ENCODE measurements around the gene CACNA1C. TPM values are rescaled to one million over a fixed set of nuclear protein-coding genes. Genes with fewer than 3 reads are reported as not detected.

The CACNA1C gene
- total and polyA plus RNA-seq, 4 donors = 14.8 to 22.2 (median 18.3) TPM

DNA sequence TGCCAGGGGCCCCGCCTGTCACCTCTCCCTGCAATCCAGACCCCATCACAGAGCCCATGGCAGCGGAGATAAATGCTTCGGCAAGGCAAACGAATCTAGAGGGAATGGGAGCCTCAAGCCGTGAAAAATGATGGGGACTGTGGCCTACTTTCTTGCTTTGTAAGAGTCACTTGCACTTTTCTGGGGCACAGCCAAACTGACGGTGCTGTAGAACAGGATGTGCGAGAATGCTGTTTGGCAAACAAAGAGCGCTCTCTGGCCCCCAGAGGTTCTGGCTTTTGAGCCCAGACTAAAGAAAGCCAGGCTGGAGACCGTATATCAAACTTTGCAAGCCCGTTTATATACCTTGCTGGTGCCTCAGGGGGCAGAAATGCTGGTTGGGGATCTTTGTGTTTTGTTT lies 108.7 kb downstream of the CACNA1C start:
- Histone ChIP-seq H3K27ac (ENCODE audit: low read depth, low read length) (peak overlapping the region; percentile 33), H3K4me1 (ENCODE audit: control insufficient read depth, insufficient read depth, low read length) (peaks cover 30% of the 10 kb centered on the region), H3K9me3 (ENCODE audit: control insufficient read depth, insufficient read depth, low read length) (no peaks in the 10 kb centered on the region), H3K36me3 (ENCODE audit: control insufficient read depth, insufficient read depth, low read length) (no peaks in the 10 kb centered on the region), H3K27me3 (ENCODE audit: control insufficient read depth, insufficient read depth, low read length) (no peaks in the 10 kb centered on the region), H3K4me3 (ENCODE audit: low read depth, low read length) (no peak overlapping the region)
- 37% methylated on average over 9 of the region's 10 CpGs for WGBS (ENCODE audit: insufficient coverage)
- peak in 5 of 6 donors; percentile 52 to 84 (median 54) for DNase-seq (ENCODE audit: low read depth in 4 of 6, low spot score in 6 of 6)

DNA sequence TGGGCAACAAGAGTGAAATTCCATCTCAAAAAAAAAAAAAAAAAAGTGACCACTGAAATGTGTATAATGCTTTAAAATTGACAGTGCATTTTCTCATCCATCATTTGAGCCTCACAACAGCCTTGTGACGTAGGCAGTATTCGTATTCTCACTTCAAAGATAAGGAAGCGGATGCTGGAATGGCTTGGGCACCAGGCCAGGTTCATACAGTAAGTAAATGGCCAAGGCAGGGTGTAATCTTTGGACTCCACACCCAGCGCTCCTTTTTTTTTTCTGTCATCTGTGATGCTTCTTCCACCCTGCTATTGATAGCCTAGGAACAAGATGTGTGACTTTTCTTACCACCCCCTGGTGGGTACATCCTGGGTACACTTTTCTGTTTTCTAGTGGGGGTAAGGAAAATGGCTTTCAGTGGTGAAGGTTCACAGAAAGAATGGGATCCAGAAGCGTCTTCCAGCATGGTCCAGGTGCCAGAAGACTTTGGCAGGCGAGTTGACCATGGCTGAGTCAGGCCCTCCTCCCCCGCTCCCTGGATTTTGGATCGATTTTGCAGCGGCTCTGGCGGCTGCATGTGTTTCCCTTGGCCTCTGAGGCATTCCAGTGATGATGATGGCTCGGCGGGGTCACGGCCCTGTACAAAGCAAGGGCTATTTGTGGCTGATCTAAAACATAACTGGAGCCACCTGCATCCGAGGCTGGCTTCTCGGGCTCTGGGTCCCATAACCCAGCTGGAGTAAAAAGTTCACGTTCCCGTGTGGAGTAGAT lies 110.6 kb downstream of the CACNA1C start:
- peak overlapping the region; percentile 42 for H3K27ac ChIP-seq (ENCODE audit: low read depth, low read length)
- DNase-seq (ENCODE audit: low read depth in 4 of 6, low spot score in 6 of 6) = peak in 1 of 6 donors; percentile 58

GRCh38 chr12:2165021-2165420 lies 112.2 kb downstream of the CACNA1C start:
- Histone ChIP-seq H3K4me3 (ENCODE audit: low read depth, low read length) (no peak overlapping the region), H3K9me3 (ENCODE audit: control insufficient read depth, insufficient read depth, low read length) (peaks cover 4% of the 10 kb centered on the region), H3K36me3 (ENCODE audit: control insufficient read depth, insufficient read depth, low read length) (no peaks in the 10 kb centered on the region), H3K27me3 (ENCODE audit: control insufficient read depth, insufficient read depth, low read length) (no peaks in the 10 kb centered on the region), H3K4me1 (ENCODE audit: control insufficient read depth, insufficient read depth, low read length) (peaks cover 30% of the 10 kb centered on the region), H3K27ac (ENCODE audit: low read depth, low read length) (no peak overlapping the region)
- no peak for DNase-seq (ENCODE audit: low read depth in 4 of 6, low spot score in 6 of 6)

More for the DNA sequence above, 110.6 kb downstream of the CACNA1C start:
- Histone ChIP-seq H3K4me1 (ENCODE audit: control insufficient read depth, insufficient read depth, low read length) (peaks cover 30% of the 10 kb centered on the region), H3K27me3 (ENCODE audit: control insufficient read depth, insufficient read depth, low read length) (no peaks in the 10 kb centered on the region), H3K9me3 (ENCODE audit: control insufficient read depth, insufficient read depth, low read length) (peaks cover 4% of the 10 kb centered on the region), H3K4me3 (ENCODE audit: low read depth, low read length) (no peak overlapping the region), H3K36me3 (ENCODE audit: control insufficient read depth, insufficient read depth, low read length) (no peaks in the 10 kb centered on the region)
- 85% methylated on average over 10 of the region's 17 CpGs for WGBS (ENCODE audit: insufficient coverage)

DNA sequence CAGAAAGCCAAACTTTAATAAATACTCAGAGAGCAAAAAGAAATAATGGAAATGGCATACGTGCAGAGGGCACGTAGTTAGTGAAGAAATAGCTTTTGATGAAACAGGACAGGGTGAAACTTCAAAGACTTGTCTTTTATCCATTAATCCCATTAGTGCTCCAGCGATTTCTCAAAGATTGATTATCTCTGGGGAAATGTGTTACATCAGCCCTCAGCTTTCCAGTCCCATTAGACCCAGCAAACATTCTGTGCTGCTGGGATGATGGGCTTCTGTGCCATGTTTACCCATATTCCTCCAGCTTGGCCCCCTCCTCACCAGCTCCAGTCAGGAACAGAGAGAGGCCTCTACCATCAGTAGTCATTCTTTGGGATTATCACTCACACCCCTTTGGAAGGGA lies 113.1 kb downstream of the CACNA1C start:
- H3K4me1 ChIP-seq (ENCODE audit: control insufficient read depth, insufficient read depth, low read length) = peaks cover 28% of the 10 kb centered on the region
- H3K4me3 ChIP-seq (ENCODE audit: low read depth, low read length) = no peak overlapping the region
- H3K9me3 ChIP-seq (ENCODE audit: control insufficient read depth, insufficient read depth, low read length) = peaks cover 4% of the 10 kb centered on the region
- H3K27ac ChIP-seq (ENCODE audit: low read depth, low read length) = no peak overlapping the region
- no peak for DNase-seq (ENCODE audit: low read depth in 4 of 6, low spot score in 6 of 6)
- no peaks in the 10 kb centered on the region for H3K36me3 ChIP-seq (ENCODE audit: control insufficient read depth, insufficient read depth, low read length)
- no peaks in the 10 kb centered on the region for H3K27me3 ChIP-seq (ENCODE audit: control insufficient read depth, insufficient read depth, low read length)
- WGBS (ENCODE audit: insufficient coverage) = no CpG with 5 or more reads among the region's 3 CpGs

DNA sequence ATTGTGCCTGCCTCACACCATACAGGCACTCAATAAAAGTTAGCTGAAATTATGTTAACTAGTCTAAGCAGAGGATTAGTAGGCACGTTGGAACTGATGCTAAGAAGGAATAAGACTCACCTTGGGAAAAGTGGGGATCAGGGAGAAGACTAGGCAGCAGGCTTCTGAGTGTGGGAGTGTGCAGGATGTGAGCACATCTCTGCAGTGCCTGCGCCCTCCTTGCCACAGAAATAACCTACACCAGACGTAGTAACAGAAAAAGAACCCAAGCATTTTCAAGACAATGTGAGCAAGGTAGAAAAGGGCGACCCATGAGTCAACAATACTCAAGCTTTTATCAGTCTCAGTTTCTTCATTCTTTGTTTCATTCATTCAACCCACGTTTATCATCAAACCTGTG lies 113.9 kb downstream of the CACNA1C start:
- Histone ChIP-seq H3K9me3 (ENCODE audit: control insufficient read depth, insufficient read depth, low read length) (peaks cover 4% of the 10 kb centered on the region), H3K36me3 (ENCODE audit: control insufficient read depth, insufficient read depth, low read length) (no peaks in the 10 kb centered on the region), H3K27ac (ENCODE audit: low read depth, low read length) (no peak overlapping the region), H3K4me3 (ENCODE audit: low read depth, low read length) (no peak overlapping the region), H3K4me1 (ENCODE audit: control insufficient read depth, insufficient read depth, low read length) (peaks cover 22% of the 10 kb centered on the region), H3K27me3 (ENCODE audit: control insufficient read depth, insufficient read depth, low read length) (no peaks in the 10 kb centered on the region)
- DNase-seq (ENCODE audit: low read depth in 4 of 6, low spot score in 6 of 6) = no peak
- WGBS (ENCODE audit: insufficient coverage) = 100% methylated on average over 2 of the region's 5 CpGs

GRCh38 chr12:2167231-2167630 lies 114.4 kb downstream of the CACNA1C start:
- Histone ChIP-seq H3K27ac (ENCODE audit: low read depth, low read length) (no peak overlapping the region), H3K9me3 (ENCODE audit: control insufficient read depth, insufficient read depth, low read length) (peaks cover 4% of the 10 kb centered on the region), H3K4me3 (ENCODE audit: low read depth, low read length) (no peak overlapping the region), H3K4me1 (ENCODE audit: control insufficient read depth, insufficient read depth, low read length) (peaks cover 23% of the 10 kb centered on the region), H3K36me3 (ENCODE audit: control insufficient read depth, insufficient read depth, low read length) (no peaks in the 10 kb centered on the region), H3K27me3 (ENCODE audit: control insufficient read depth, insufficient read depth, low read length) (no peaks in the 10 kb centered on the region)
- DNase-seq (ENCODE audit: low read depth in 4 of 6, low spot score in 6 of 6) = no peak

DNA sequence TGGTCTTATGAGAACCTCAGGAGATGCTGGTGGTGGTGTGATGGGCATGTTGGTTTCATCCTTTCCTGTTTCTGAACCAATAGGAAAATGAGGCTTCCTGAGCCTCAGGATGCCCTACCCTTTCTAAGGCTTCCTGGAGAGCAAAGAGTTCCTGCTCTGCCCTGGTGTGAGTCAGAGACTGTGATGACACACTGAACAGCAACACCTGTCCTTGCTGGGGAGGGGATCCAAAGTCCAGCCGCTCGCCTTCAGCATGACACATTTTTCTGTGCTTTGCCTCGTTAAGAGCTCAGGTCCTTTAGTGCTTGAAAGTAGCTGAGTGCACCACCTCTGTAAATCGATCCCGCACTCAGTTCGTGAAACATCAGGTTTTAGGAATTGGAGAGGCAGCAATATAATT lies 116.0 kb downstream of the CACNA1C start:
- Histone ChIP-seq H3K4me3 (ENCODE audit: low read depth, low read length) (no peak overlapping the region), H3K36me3 (ENCODE audit: control insufficient read depth, insufficient read depth, low read length) (no peaks in the 10 kb centered on the region), H3K9me3 (ENCODE audit: control insufficient read depth, insufficient read depth, low read length) (peaks cover 4% of the 10 kb centered on the region), H3K27me3 (ENCODE audit: control insufficient read depth, insufficient read depth, low read length) (no peaks in the 10 kb centered on the region), H3K4me1 (ENCODE audit: control insufficient read depth, insufficient read depth, low read length) (peaks cover 16% of the 10 kb centered on the region), H3K27ac (ENCODE audit: low read depth, low read length) (no peak overlapping the region)
- WGBS (ENCODE audit: insufficient coverage) = 85% methylated on average over 2 of the region's 6 CpGs
- no peak for DNase-seq (ENCODE audit: low read depth in 4 of 6, low spot score in 6 of 6)

DNA sequence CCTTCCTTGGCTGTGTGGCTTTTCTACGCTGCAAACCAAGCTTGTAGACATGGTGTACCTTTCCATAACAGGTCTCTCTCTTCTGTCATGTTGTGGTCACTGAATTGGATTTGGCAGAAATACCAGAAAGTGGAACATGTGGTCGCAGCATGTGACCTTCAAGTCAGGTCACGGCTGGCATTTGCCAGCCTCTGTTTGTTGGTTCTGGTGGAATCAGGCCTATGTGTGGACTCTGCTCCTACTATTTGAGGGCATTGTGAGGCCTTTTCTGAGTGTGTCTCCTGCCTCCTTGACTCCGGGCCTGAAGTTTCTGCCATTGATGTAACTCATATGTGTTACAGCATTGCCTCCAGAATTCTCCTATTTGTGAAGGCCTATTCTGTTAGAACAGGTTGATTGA lies 116.7 kb downstream of the CACNA1C start:
- no peak overlapping the region for H3K27ac ChIP-seq (ENCODE audit: low read depth, low read length)

DNA sequence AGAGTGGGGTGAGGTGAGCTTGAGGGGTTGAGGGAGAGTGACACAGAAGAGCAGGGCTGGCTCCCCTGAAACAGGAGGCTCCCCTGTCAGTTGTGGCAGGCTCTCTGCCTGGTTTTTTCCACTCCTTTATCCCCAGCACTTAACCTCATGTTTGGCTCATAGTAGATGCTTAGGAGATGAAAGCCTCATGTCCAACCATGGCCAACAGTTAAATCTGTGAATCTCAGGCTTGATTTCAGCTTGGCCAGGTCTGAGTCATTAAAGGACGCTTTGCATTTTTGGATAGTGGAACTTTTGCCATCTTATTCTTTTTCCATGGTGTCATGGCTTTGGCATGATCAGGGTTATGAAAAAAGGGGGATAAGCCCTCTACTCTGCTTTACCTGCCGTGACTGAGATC lies 117.2 kb downstream of the CACNA1C start:
- H3K27me3 ChIP-seq (ENCODE audit: control insufficient read depth, insufficient read depth, low read length) = no peaks in the 10 kb centered on the region
- DNase-seq (ENCODE audit: low read depth in 4 of 6, low spot score in 6 of 6) = no peak
- H3K27ac ChIP-seq (ENCODE audit: low read depth, low read length) = no peak overlapping the region
- no peak overlapping the region for H3K4me3 ChIP-seq (ENCODE audit: low read depth, low read length)
- peaks cover 4% of the 10 kb centered on the region for H3K9me3 ChIP-seq (ENCODE audit: control insufficient read depth, insufficient read depth, low read length)
- H3K36me3 ChIP-seq (ENCODE audit: control insufficient read depth, insufficient read depth, low read length) = no peaks in the 10 kb centered on the region
- WGBS (ENCODE audit: insufficient coverage) = no CpG with 5 or more reads among the region's 2 CpGs
- peaks cover 11% of the 10 kb centered on the region for H3K4me1 ChIP-seq (ENCODE audit: control insufficient read depth, insufficient read depth, low read length)

More for the DNA sequence above, 116.7 kb downstream of the CACNA1C start:
- no peaks in the 10 kb centered on the region for H3K27me3 ChIP-seq (ENCODE audit: control insufficient read depth, insufficient read depth, low read length)
- H3K4me1 ChIP-seq (ENCODE audit: control insufficient read depth, insufficient read depth, low read length) = peaks cover 11% of the 10 kb centered on the region
- no peaks in the 10 kb centered on the region for H3K36me3 ChIP-seq (ENCODE audit: control insufficient read depth, insufficient read depth, low read length)
- DNase-seq (ENCODE audit: low read depth in 4 of 6, low spot score in 6 of 6) = no peak
- peaks cover 4% of the 10 kb centered on the region for H3K9me3 ChIP-seq (ENCODE audit: control insufficient read depth, insufficient read depth, low read length)
- WGBS (ENCODE audit: insufficient coverage) = 89% methylated on average over 3 of the region's 4 CpGs
- no peak overlapping the region for H3K4me3 ChIP-seq (ENCODE audit: low read depth, low read length)

DNA sequence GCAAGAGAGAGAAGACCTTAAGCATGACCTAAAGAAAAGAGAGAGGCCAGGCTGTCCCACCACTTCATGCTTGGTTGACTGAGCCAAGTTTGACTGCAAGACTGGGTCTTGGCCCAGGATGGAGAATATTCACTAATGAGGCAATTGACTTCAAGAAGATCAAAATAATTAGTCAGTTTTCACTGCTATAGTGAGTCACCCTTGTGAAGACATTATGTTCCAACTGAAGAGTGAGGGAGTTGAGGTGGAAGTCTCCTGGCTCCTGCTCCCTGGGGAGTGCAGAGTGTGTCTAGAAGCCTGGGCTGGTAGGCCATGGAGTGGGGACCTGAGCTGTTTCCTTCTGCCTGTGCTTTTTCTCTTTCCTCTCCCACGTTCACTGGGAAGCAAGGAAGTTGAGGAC lies 117.6 kb downstream of the CACNA1C start:
- Histone ChIP-seq H3K4me3 (ENCODE audit: low read depth, low read length) (no peak overlapping the region), H3K4me1 (ENCODE audit: control insufficient read depth, insufficient read depth, low read length) (peaks cover 11% of the 10 kb centered on the region), H3K9me3 (ENCODE audit: control insufficient read depth, insufficient read depth, low read length) (peaks cover 4% of the 10 kb centered on the region), H3K27me3 (ENCODE audit: control insufficient read depth, insufficient read depth, low read length) (no peaks in the 10 kb centered on the region), H3K27ac (ENCODE audit: low read depth, low read length) (no peak overlapping the region), H3K36me3 (ENCODE audit: control insufficient read depth, insufficient read depth, low read length) (no peaks in the 10 kb centered on the region)
- WGBS (ENCODE audit: insufficient coverage) = no CpG with 5 or more reads among the region's 1 CpG
- no peak for DNase-seq (ENCODE audit: low read depth in 4 of 6, low spot score in 6 of 6)
